Neural progenitor cell (in vitro differentiated cells): ENCODE measurements around the gene HLA-DPB1. TPM values are rescaled to one million over a fixed set of nuclear protein-coding genes. Genes with fewer than 3 reads are reported as not detected.

Experiments used
- DNase-seq: peaks from one replicate; pipeline ENCODE4 v3.0.0-alpha.2; 2016; ENCODE audit warnings: low spot score
- H2AFZ ChIP-seq: fragments of 200-600 bp; sonication (generic); replicated peaks from 2 replicates; pipeline ENCODE4 v1.6.1; 2016; ENCODE audit warnings: antibody characterized with exemption
- H3F3A ChIP-seq: fragments of 200-600 bp; sonication (generic); 2 replicates; pipeline ENCODE4 v1.6.1; 2016; ENCODE audit warnings: antibody characterized with exemption, low read depth
- H3K27ac ChIP-seq: fragments of 200-600 bp; sonication (generic); 2 replicates; pipeline ENCODE4 v1.5.1; 2016; ENCODE audit warnings: mild to moderate bottlenecking
- H3K27me3 ChIP-seq: fragments of 200-600 bp; sonication (generic); 2 replicates; pipeline ENCODE4 v1.6.1; 2016; ENCODE audit warnings: mild to moderate bottlenecking, moderate library complexity
- H3K36me3 ChIP-seq: fragments of 200-600 bp; sonication (generic); 2 replicates; pipeline ENCODE4 v1.5.1; 2016
- H3K4me1 ChIP-seq: fragments of 200-600 bp; sonication (generic); 2 replicates; pipeline ENCODE4 v1.6.1; 2016; ENCODE audit warnings: mixed run types
- H3K4me2 ChIP-seq: fragments of 200-600 bp; sonication (generic); 2 replicates; pipeline ENCODE4 v1.6.1; 2016
- H3K4me3 ChIP-seq: fragments of 200-600 bp; sonication (generic); 2 replicates; pipeline ENCODE4 v1.5.1; 2016
- H3K79me2 ChIP-seq: fragments of 200-600 bp; sonication (generic); 2 replicates; pipeline ENCODE4 v1.6.1; 2016; ENCODE audit warnings: low read depth
- H3K9ac ChIP-seq: fragments of 200-600 bp; sonication (generic); 2 replicates; pipeline ENCODE4 v1.6.1; 2016
- H3K9me3 ChIP-seq: fragments of 200-600 bp; sonication (generic); 2 replicates; pipeline ENCODE4 v1.5.1; 2016; ENCODE audit warnings: low read depth
- H4K20me1 ChIP-seq: fragments of 200-600 bp; sonication (generic); 2 replicates; pipeline ENCODE4 v1.6.1; 2016; ENCODE audit warnings: low read depth
- H3K27ac Mint-ChIP-seq: 3 replicates; pipeline ENCODE4 v1.8.0; 2021; ENCODE audit warnings: mixed read lengths
- H3K27me3 Mint-ChIP-seq: 2 replicates; pipeline ENCODE4 v1.8.0; 2022; ENCODE audit warnings: low read depth, mild to moderate bottlenecking, inconsistent platforms, moderate library complexity, mixed read lengths; ENCODE audit not compliant: insufficient read depth
- H3K36me3 Mint-ChIP-seq: 3 replicates; pipeline ENCODE4 v1.8.0; 2021; ENCODE audit warnings: mixed read lengths
- H3K4me1 Mint-ChIP-seq: 3 replicates; pipeline ENCODE4 v1.8.0; 2021; ENCODE audit warnings: mixed read lengths
- H3K4me3 Mint-ChIP-seq: 3 replicates; pipeline ENCODE4 v1.8.0; 2021; ENCODE audit warnings: mild to moderate bottlenecking, moderate library complexity, mixed read lengths
- H3K9me3 Mint-ChIP-seq: 3 replicates; pipeline ENCODE4 v1.8.0; 2020; ENCODE audit warnings: mixed read lengths
- CTCF ChIP-seq: fragments of 200-600 bp; sonication (generic); IDR thresholded peaks from 2 replicates; pipeline ENCODE4 v1.5.1; 2017; ENCODE audit warnings: antibody characterized with exemption, mild to moderate bottlenecking
- EZH2 ChIP-seq: fragments of 200-600 bp; sonication (generic); IDR thresholded peaks from 2 replicates; pipeline ENCODE4 v1.6.1; 2017; ENCODE audit warnings: antibody characterized with exemption, mild to moderate bottlenecking, moderate library complexity
- EZH2phosphoT487 ChIP-seq: fragments of 200-600 bp; sonication (generic); IDR thresholded peaks from 2 replicates; pipeline ENCODE4 v1.6.1; 2017; ENCODE audit warnings: antibody characterized with exemption
- total RNA-seq: library from RNA; depleted of rRNA; stranded (reverse); fragments of >200 nt; gene quantifications from 2 replicates; pipeline ENCODE4 v1.2.3, GENCODE V29; 2015; ENCODE audit warnings: low replicate concordance

Gene HLA-DPB1
- total RNA-seq, 1 donor from 2014 or later, result 8.0 TPM

GRCh38 chr6:33064723-33065122 lies 11.1 kb upstream of the HLA-DPB1 start:
- no peaks in the 10 kb centered on the region for H4K20me1 ChIP-seq
- H3K4me3 ChIP-seq, result no peak overlapping the region
- H3K9ac ChIP-seq, result no peak overlapping the region
- H3F3A ChIP-seq, result no peaks in the 10 kb centered on the region
- no peaks in the 10 kb centered on the region for H3K27me3 ChIP-seq
- no peak overlapping the region for H2AFZ ChIP-seq
- H3K27ac ChIP-seq, result no peak overlapping the region
- Mint-ChIP-seq H3K4me1 (no peaks in the 10 kb centered on the region), H3K4me3 (no peak overlapping the region), H3K36me3 (peaks cover 2% of the 10 kb centered on the region), H3K27me3 (peaks cover 2% of the 10 kb centered on the region), H3K27ac (no peak overlapping the region), H3K9me3 (peaks cover 7% of the 10 kb centered on the region)
- no peaks in the 10 kb centered on the region for H3K36me3 ChIP-seq
- no peaks in the 10 kb centered on the region for H3K4me1 ChIP-seq
- DNase-seq, result no peak
- TF ChIP-seq EZH2 (no peak), EZH2phosphoT487 (no peak), CTCF (no peak)
- H3K9me3 ChIP-seq, result no peaks in the 10 kb centered on the region
- H3K79me2 ChIP-seq, result no peaks in the 10 kb centered on the region
- H3K4me2 ChIP-seq, result no peak overlapping the region

GRCh38 chr6:33065312-33065711 lies 10.5 kb upstream of the HLA-DPB1 start:
- no peaks in the 10 kb centered on the region for H3K27me3 ChIP-seq
- Mint-ChIP-seq H3K36me3 (peaks cover 2% of the 10 kb centered on the region), H3K9me3 (peaks cover 7% of the 10 kb centered on the region), H3K4me3 (no peak overlapping the region), H3K27me3 (peaks cover 2% of the 10 kb centered on the region), H3K4me1 (no peaks in the 10 kb centered on the region), H3K27ac (no peak overlapping the region)
- H3K79me2 ChIP-seq, result no peaks in the 10 kb centered on the region
- no peaks in the 10 kb centered on the region for H3K9me3 ChIP-seq
- H3K4me1 ChIP-seq, result no peaks in the 10 kb centered on the region
- no peak for DNase-seq
- no peak overlapping the region for H3K9ac ChIP-seq
- H3K36me3 ChIP-seq, result no peaks in the 10 kb centered on the region
- no peak overlapping the region for H3K4me2 ChIP-seq
- no peaks in the 10 kb centered on the region for H4K20me1 ChIP-seq
- H3F3A ChIP-seq, result no peaks in the 10 kb centered on the region
- H3K27ac ChIP-seq, result no peak overlapping the region
- H3K4me3 ChIP-seq, result no peak overlapping the region
- TF ChIP-seq CTCF, result no peak
- no peak for TF ChIP-seq EZH2phosphoT487
- TF ChIP-seq EZH2, result no peak
- no peak overlapping the region for H2AFZ ChIP-seq

- Histone ChIP-seq H3K27ac (no peak overlapping the region), H3K9me3 (no peaks in the 10 kb centered on the region), H3K4me2 (no peak overlapping the region), H3K9ac (no peak overlapping the region), H3F3A (no peaks in the 10 kb centered on the region), H4K20me1 (no peaks in the 10 kb centered on the region), H3K4me1 (no peaks in the 10 kb centered on the region), H3K79me2 (no peaks in the 10 kb centered on the region), H3K4me3 (no peak overlapping the region), H3K36me3 (no peaks in the 10 kb centered on the region), H3K27me3 (no peaks in the 10 kb centered on the region), H2AFZ (no peak overlapping the region)
- peaks cover 6% of the 10 kb centered on the region for H3K9me3 Mint-ChIP-seq
- H3K27ac Mint-ChIP-seq, result no peak overlapping the region
- H3K27me3 Mint-ChIP-seq, result peaks cover 2% of the 10 kb centered on the region
- H3K4me1 Mint-ChIP-seq, result no peaks in the 10 kb centered on the region
- DNase-seq, result no peak
- peaks cover 2% of the 10 kb centered on the region for H3K36me3 Mint-ChIP-seq
- TF ChIP-seq EZH2phosphoT487 (no peak), EZH2 (no peak), CTCF (no peak)
- no peak overlapping the region for H3K4me3 Mint-ChIP-seq
Observed at GRCh38 chr6:33066917-33067521, 8.8 kb upstream of the HLA-DPB1 start.
